HG03025 (cell line): ENCODE data around the gene TRABD.

Source experiments
- ATAC-seq: cut with Tn5 transposase; IDR thresholded peaks from one replicate; pipeline ENCODE4 v1.9.1; 2021; ENCODE audit warnings: mild to moderate bottlenecking, moderate library complexity; ENCODE audit not compliant: unreplicated experiment, low FRiP score

Gene TRABD

GRCh38 chr22:50184902-50185374 lies 775 bp upstream of the TRABD start:
- ATAC-seq: no peak

GRCh38 chr22:50186181-50186714 lies 535 bp downstream of the TRABD start:
- no peak for ATAC-seq

- ATAC-seq: no peak
These were observed 1.2 kb downstream of the TRABD start for GRCh38 chr22:50186761-50187523.

- ATAC-seq: no peak
These were observed 2.6 kb downstream of the TRABD start for GRCh38 chr22:50188356-50188755.

- ATAC-seq: no peak
These were observed 3.6 kb downstream of the TRABD start for GRCh38 chr22:50189184-50189848.

GRCh38 chr22:50189849-50190181 lies 4.1 kb downstream of the TRABD start:
- no peak for ATAC-seq

GRCh38 chr22:50190182-50190940 lies 4.6 kb downstream of the TRABD start:
- no peak for ATAC-seq

- no peak for ATAC-seq
These were observed 5.4 kb downstream of the TRABD start for GRCh38 chr22:50190941-50191741.

- ATAC-seq: no peak
These were observed 6.9 kb downstream of the TRABD start for GRCh38 chr22:50192436-50193204.

GRCh38 chr22:50193621-50194020 lies 7.9 kb downstream of the TRABD start:
- ATAC-seq: no peak

- ATAC-seq: no peak
These were observed 8.5 kb downstream of the TRABD start for GRCh38 chr22:50194037-50194805.

GRCh38 chr22:50196256-50196655 lies 10.5 kb downstream of the TRABD start:
- no peak for ATAC-seq

GRCh38 chr22:50197000-50197800 lies 11.5 kb downstream of the TRABD start:
- ATAC-seq: no peak

- ATAC-seq: no peak
These were observed 12.3 kb downstream of the TRABD start for GRCh38 chr22:50197856-50198623.

GRCh38 chr22:50198624-50199017 lies 12.9 kb downstream of the TRABD start:
- no peak for ATAC-seq

GRCh38 chr22:50199251-50199721 lies 13.6 kb downstream of the TRABD start:
- ATAC-seq: no peak

GRCh38 chr22:50199829-50200460 lies 14.2 kb downstream of the TRABD start:
- peak; percentile 3 for ATAC-seq
